IMR-90 (cell line): ENCODE measurements around the gene TSPO. TPM values are rescaled to one million over a fixed set of nuclear protein-coding genes. Genes with fewer than 3 reads are reported as not detected.

Experiments
- polyA plus RNA-seq, 3 experiments: library from polyadenylated mRNA; depleted of rRNA; stranded (reverse); fragments of >200 nt; gene quantifications; 2 replicates each; pipeline ENCODE4 v1.2.3, GENCODE V29; 2012; ENCODE audit warnings: low replicate concordance in 1 of 3
- total RNA-seq: library from RNA; depleted of rRNA; stranded (reverse); fragments of >200 nt; gene quantifications from 2 replicates; pipeline ENCODE4 v1.2.3, GENCODE V29; 2012; rRNA removed

TSPO gene
- total and polyA plus RNA-seq, 2 of the 4 experiments (the other 2 are of a cell fraction), result 115 to 297 TPM

Other genes starting within 250 kb of the TSPO start
- 98.0 and 118 TPM in 2 replicates for gene PACSIN2, start 136.4 kb upstream of the TSPO start, total RNA-seq
- gene PACSIN2, start 136.4 kb upstream of the TSPO start, polyA plus RNA-seq (2012; rRNA removed), result 85.0 and 92.2 TPM in 2 replicates
- gene TTLL1, start 62.2 kb upstream of the TSPO start, total RNA-seq, result 9.7 and 10.8 TPM in 2 replicates
- 12.7 and 13.2 TPM in 2 replicates for gene TTLL1, start 62.2 kb upstream of the TSPO start, polyA plus RNA-seq (2012; rRNA removed)
- 0.18 and 0.28 TPM in 2 replicates for gene BIK, start 40.8 kb upstream of the TSPO start, total RNA-seq
- gene BIK, start 40.8 kb upstream of the TSPO start, polyA plus RNA-seq (2012; rRNA removed), result 0.19 TPM in 1 of 2 replicates, not detected in the other
- 7.3 and 8.3 TPM in 2 replicates for gene MCAT, start 8.2 kb upstream of the TSPO start, total RNA-seq
- gene MCAT, start 8.2 kb upstream of the TSPO start, polyA plus RNA-seq (2012; rRNA removed), result 19.7 and 21.2 TPM in 2 replicates
- 26.7 and 30.1 TPM in 2 replicates for gene TTLL12, start 35.6 kb downstream of the TSPO start, total RNA-seq
- 20.9 and 21.8 TPM in 2 replicates for gene TTLL12, start 35.6 kb downstream of the TSPO start, polyA plus RNA-seq (2012; rRNA removed)
- gene SCUBE1, start 191.8 kb downstream of the TSPO start, total RNA-seq, result not detected in 2 replicates
- not detected in 2 replicates for gene SCUBE1, start 191.8 kb downstream of the TSPO start, polyA plus RNA-seq (2012; rRNA removed)